IPS-18c (cell line): ENCODE data around the gene ERMARD.

Source experiments
- H3K4me3 ChIP-seq: 2 replicates; pipeline ENCODE4 v1.7.0; 2013; ENCODE audit warnings: low read depth, mild to moderate bottlenecking, low read length, moderate library complexity; ENCODE audit not compliant: insufficient read depth
- H3K9me3 ChIP-seq: one replicate; pipeline ENCODE4 v1.6.1; 2013; ENCODE audit warnings: mild to moderate bottlenecking, low read length, moderate library complexity; ENCODE audit not compliant: control insufficient read depth, insufficient read depth

The ERMARD gene

DNA sequence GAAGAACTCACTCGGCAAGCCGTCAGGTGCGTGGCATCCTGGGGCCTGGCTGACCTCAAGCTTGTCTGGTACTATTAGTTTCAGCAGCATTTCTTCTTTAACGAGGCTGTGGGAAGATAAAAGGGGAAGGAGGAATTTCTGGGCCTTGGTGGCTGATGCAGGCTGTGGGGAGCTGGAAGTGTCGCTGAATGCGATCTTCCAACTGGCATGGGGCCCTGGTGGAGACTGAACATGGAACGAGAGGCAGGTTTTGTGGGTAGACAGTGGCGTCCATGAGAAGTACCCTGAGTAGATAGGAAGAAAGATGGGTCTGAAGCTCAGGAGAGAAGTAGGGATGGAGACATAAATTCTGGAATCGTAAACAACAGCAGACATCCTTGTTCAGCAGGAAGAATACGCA lies 23.9 kb downstream of the ERMARD start:
- H3K4me3 ChIP-seq, result no peak overlapping the region
- H3K9me3 ChIP-seq, result no peaks in the 10 kb centered on the region

DNA sequence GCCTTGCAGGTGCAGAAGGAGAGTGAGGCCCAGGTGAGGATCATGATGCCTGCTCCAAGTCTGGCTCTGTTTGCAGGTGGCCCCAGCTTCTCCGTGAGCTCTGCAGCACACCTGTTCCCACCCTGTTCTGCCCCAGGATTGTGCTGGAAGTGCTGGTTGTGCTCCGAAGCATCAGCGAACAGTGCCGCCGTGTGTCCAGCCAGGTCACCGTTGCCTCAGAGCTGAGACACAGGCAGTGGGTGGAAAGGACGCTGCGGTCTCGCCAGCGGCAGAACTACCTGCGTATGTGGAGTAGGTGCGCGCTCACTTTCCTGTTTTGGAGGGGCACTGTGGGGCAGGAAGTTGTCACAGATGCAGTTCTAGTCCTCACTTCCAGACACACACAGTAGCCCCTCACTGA lies 25.0 kb downstream of the ERMARD start:
- no peaks in the 10 kb centered on the region for H3K9me3 ChIP-seq
- H3K4me3 ChIP-seq, result no peak overlapping the region

DNA sequence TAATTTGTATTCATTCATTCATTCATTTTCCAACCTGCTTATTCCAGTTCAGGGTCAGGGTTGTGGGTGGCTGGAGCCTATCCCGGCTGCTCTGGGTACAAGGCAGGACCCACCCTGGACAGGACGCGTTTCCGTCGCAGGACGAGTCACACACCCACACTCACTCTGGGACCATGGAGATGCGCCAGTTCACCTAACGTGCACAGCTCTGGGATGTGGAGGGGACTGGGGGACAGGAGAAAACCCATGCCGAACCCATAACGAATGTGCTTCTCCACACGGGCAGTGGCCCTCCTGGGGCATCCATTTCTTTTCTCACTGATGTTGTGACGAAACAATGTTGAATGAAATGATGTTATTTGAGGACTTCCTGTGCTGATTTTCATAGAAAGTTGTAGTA lies 26.5 kb downstream of the ERMARD start:
- Histone ChIP-seq H3K9me3 (no peaks in the 10 kb centered on the region), H3K4me3 (no peak overlapping the region)

DNA sequence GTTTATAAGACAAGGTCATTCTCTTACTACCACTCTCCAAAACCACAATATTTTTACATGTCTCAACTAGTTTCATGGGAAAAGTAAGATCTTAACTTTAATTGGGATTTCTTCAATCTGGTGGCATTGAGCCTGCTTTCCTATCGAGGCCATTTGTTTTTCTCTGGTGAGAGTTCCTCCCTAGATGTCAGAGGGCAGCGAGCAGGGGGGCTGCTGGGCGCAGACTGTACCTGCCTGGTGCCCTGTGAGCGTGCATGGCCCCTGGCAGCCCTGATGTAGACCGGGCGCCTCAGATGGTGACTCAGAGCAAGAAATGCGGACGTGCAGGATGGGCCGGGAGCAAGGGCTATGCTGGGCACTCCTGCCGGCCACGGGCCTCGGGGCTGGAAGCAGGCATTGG lies 27.2 kb downstream of the ERMARD start:
- no peaks in the 10 kb centered on the region for H3K9me3 ChIP-seq
- no peak overlapping the region for H3K4me3 ChIP-seq

DNA sequence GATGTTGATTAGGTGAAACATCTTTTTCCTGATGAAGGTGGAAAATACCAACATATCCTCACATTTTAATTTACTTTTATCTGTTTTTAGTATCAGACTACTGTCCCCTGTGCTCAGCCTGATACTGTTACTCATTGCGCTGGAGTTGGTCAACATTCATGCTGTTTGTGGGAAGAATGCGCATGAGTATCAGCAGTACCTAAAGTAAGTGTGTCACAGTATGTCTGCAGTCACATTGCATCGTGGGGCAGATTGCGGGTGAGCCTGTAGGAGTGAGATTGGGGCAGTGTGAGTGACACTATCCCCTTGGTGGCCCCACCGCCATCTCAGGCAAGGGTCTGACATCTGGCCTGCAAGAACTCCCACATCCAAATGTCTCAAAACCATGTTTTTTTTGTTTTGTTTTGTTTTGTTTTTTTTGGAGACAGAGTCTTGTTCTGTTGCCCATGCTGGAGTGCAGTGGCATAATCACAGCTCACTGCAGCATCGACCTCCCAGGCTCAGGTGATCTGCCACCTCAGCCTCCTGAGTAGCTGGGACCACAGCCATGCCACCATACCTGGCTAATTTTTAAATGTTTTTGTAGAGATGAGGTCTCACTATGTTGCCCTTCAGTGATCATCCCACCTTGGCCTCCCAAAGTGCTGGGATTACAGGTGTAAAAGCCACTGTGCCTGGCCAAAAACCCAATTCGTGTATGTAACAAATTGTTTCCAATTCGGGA lies 27.8 kb downstream of the ERMARD start:
- no peak overlapping the region for H3K4me3 ChIP-seq
- H3K9me3 ChIP-seq, result no peaks in the 10 kb centered on the region

DNA sequence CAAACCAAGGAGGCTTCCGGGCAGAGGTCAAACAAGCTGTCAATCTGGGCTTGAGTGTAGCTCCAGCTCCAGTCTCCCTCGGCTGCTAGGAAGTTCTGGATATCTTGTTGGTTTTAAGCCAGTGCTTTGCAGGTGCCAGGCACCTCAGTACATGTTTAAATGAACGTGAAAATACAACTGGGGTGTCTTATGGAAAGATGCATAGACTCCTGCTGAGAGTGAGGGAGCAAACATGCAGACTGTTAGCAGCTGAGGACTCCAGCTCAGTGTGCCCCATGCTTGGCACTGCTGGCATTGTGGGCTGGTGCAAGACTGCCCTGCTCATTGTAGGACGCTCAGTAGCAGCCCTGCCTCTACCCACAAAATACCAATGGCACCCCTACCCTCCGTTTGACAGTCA lies 28.5 kb downstream of the ERMARD start:
- H3K9me3 ChIP-seq, result no peaks in the 10 kb centered on the region
- no peak overlapping the region for H3K4me3 ChIP-seq

DNA sequence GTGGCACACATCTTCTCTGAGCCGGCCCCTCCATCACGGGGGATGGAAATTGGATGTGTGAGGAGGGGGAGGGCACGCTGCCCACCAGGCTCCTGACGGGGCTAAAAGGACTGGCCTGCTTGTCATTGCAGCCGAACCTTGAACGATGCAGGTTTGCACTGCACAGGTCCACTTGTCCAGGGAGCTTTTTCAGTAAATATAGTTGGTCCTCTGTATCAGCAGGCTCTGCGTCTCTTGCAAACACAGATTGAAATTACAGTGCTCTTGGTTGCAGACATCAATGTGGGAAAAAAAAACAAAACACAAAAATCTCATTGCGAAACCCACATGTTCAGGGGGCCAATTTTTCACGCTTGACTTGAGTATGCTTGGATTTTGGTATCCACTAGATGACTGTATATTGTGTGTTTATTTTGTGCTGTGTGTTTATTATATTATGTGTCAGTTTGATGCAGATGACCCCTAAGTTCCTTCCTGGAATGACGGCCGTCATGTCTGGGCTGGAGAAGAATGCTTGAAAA lies 29.2 kb downstream of the ERMARD start:
- Histone ChIP-seq H3K4me3 (no peak overlapping the region), H3K9me3 (no peaks in the 10 kb centered on the region)

DNA sequence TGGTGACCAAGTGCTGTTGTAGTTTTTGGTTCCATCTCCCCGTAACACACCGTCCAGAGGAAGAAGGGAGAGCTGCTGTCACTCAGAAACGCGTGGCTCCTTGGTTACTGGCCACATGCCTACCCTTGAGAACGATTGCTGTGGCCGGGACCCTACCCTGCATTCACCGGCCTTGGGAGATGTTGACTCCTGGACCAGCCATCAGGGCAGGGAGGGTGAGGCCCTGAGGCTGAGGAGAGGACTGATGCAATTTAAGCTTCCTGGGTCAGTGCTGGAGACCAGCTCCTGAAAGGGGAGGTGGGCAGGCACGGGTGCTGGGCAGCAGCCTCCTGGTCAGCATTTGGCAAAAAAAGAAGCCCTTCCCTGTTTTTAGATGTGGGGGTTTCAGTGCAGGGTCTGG lies 31.5 kb downstream of the ERMARD start:
- Histone ChIP-seq H3K4me3 (no peak overlapping the region), H3K9me3 (no peaks in the 10 kb centered on the region)

DNA sequence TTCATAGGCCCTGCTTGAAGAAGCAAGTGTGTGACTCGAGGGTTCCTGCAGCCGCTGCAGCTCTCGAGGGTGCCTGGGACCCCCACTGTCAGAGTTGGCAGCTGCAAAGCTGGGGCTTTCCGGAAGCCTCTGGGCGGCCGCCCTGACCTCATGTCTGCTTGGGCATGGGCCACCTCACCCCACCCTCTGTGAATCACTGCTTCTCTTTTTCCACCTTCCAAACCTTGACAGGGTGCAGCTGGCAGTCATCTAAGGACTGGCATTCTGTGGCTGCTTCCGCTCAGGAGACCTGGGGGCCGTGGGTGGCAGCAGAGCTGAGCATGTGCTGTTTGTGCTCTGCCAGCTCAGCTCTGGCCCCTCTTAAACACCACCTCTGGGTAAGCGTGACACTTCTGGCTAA lies 32.0 kb downstream of the ERMARD start:
- Histone ChIP-seq H3K4me3 (no peak overlapping the region), H3K9me3 (no peaks in the 10 kb centered on the region)

DNA sequence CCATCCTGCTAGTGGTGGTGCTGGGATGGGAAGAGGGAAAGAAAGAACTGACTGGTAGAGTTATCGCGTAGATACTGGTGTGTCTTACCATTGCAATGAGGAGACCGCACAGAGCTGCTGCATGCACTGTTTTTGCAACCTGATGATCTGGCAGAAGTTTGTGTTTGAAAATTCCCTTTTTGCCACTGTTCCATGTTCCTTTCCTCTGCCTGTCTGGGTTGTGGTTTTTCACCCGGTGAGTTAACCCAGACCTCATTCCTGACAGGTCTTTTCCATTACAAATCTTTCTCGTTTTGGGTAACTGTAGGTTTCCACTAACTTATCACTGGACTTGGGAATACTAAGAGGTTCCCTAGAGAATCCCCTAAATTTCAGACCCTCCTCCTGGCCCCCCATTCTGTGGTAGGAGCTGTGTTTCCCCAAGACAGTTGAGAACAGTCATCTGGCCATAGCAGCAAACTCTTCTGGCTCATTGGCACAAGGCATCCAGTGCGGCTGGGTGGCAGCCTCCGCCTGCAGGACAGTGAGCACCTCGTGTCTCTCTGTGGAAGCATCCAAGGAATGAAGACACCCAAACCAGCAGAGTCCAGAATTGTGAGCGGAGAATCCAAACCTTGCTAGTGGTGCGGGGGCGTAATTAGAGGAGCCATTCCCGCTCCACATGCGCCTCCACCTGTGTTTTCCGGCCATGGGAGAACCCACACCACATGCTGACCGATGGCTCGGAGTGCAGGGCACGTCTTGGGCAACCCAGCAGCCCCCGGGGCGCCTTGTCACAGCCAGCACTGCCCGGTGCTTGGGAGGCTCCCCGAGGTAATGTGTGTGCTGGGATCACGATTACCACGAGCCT lies 32.8 kb downstream of the ERMARD start:
- Histone ChIP-seq H3K9me3 (no peaks in the 10 kb centered on the region), H3K4me3 (no peak overlapping the region)

DNA sequence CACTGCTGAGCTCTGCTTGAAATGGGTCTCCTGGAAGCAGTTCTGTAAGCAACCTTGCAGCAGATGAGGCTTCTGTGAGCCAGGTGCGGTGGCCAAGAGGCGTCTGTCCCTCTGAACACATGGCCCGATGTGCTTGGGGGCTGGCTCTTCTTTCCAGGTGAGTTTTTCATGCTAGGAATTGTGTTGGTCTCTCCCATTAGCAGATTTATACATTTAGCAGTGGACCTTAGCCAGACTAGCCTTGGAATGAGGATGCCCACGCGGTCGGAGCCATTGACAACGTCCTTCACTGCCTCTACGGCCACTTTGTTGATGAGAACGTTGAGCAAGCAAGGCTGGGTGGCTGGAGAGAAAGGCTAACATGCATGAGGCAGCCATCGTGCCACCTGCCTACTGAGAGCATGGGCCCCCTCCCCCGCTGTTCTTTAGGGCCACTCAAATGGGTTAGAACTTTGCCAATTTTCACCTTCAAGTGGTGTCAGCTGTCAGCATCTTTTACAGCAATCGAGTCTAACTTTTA lies 33.5 kb downstream of the ERMARD start:
- Histone ChIP-seq H3K4me3 (no peak overlapping the region), H3K9me3 (no peaks in the 10 kb centered on the region)

DNA sequence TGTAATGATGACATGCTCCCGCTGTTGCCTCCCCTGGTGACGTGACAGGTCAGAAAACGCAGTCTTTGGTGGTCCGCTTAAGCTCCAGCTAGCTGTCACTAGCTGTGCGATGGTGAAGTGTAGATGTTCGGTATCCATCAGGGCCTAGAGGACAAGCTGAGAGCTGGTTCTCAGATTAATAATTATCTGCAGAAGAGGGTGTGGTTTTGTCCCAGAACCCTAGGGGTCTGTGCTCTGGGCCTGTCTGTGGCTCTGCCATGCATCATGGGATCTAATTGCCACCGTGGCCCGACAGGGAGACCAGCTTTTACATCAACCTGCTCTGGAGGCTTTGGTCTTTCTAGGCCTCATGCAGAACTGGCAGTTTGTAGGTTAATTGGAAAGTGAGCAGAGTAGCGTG lies 34.1 kb downstream of the ERMARD start:
- H3K4me3 ChIP-seq, result no peak overlapping the region
- no peaks in the 10 kb centered on the region for H3K9me3 ChIP-seq

DNA sequence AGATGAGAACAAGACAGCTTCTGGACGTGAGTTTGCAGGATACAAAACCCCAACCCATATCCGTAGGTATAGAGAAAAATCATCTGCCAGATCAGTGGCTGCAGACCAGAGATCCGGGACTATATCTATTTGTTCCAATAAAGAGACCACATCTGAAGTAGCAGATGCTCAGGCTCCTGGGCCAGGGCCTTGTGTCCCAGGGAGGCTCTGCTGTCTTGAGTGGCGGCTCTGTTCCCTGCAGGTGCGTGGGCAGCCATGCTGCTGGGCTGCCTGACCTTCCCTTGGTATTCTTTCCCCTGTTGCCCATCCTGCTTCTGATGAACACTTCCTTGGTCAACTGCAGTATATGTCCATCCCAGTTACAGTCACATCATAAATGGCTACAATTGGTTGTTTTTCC lies 34.9 kb downstream of the ERMARD start:
- H3K4me3 ChIP-seq, result no peak overlapping the region

DNA sequence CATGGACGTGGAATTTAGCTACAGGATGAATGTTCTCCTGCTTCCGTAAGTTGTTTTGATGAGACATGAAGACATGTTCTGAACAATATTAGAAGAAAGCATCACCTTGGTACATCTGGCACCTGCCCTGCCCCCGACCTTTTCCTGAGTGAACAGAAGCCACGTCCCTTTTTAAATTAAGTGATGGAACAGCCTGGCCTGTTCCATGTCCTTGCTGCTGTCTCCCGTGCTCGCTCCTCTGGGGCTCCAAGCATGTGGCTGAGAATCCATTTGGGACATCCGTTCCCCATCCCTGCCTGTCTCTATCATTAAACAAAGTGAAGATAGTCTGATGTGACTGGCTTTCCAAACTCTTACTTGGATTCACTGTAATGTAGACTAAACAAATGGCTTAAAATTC lies 36.4 kb downstream of the ERMARD start:
- Histone ChIP-seq H3K4me3 (no peak overlapping the region), H3K9me3 (no peaks in the 10 kb centered on the region)

More for the DNA sequence above, 34.9 kb downstream of the ERMARD start:
- no peaks in the 10 kb centered on the region for H3K9me3 ChIP-seq

DNA sequence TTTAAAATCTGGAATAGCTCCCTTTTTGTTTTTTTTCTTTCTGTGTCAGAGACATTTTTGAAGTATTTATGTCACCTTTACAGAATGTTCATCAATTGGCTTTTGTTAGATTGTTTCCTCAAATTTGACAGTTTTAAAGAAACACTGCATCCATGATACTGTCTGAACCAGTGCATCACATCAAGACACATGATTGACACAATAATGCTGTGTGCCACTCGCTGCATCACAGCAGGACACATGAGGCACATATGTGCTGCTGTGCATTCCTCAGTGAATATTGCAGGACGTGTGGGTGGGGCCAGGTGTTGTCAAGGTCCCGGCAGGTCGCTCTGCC lies 37.4 kb downstream of the ERMARD start:
- no peaks in the 10 kb centered on the region for H3K9me3 ChIP-seq

DNA sequence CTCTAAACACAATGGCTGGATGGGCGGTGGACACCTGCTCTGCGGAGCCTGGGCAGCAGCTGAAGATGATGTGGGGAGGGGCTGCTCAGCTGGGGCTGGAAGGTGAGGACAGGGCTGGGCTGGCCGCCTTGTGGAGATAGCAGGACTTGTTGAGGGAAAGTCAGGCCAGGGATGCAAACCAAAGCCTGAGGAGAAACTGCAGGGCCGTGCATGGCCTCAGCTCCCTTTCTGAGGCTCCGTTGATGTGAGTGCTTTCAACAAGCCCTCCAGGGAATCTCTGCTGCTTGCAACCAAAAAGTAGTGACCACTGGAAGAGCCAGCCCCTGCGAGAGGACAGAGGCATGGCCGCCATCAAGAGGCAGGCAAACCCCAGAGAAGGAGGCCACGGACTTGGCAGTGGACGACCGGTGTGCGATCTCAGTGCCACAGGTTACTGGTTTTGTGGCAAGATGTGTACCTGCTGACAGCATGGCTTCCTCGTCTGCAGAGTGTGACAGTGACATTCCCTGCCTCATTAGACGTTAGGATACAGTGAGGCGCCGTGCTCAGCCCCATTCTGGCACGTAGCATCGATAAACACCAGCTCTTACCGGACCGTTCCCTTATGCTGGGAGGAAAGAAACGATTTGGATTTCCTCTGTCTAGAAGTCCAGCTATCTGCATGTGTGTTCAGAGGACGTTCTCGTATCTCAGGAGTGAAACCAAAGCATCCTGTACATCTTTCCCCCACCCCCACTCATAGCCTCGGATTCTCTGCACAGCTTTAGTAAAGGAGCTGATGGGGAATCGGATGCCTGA lies 37.9 kb downstream of the ERMARD start:
- H3K9me3 ChIP-seq, result no peaks in the 10 kb centered on the region
- no peak overlapping the region for H3K4me3 ChIP-seq

More for the DNA sequence above, 37.4 kb downstream of the ERMARD start:
- H3K4me3 ChIP-seq, result no peak overlapping the region
